CD14-positive monocyte (primary cell): ENCODE measurements around the gene LEAP2. TPM values are rescaled to one million over a fixed set of nuclear protein-coding genes. Genes with fewer than 3 reads are reported as not detected.

Experiments used
- DNase-seq, 3 donors: peaks; one replicate each; pipeline ENCODE4 v3.0.0-alpha.2; 2011 to 2022
- H2AFZ ChIP-seq: 2 replicates; pipeline ENCODE4 v1.6.0; 2012; ENCODE audit warnings: mild to moderate bottlenecking, low read depth, low read length, inconsistent platforms; ENCODE audit not compliant: insufficient read depth, poor library complexity, severe bottlenecking
- H3K27ac ChIP-seq, 2 donors: 1 replicate in 1 of 2; 2 replicates in 1 of 2; pipeline ENCODE4 v1.5.1; 2012 to 2013; ENCODE audit warnings: low read length in 2 of 2, control low read depth in 1 of 2, inconsistent platforms in 1 of 2, low read depth in 1 of 2, mild to moderate bottlenecking in 1 of 2
- H3K27me3 ChIP-seq, 2 donors: one replicate each; pipeline versions ENCODE4 v1.6.0 to v1.6.1; 2011 to 2013; ENCODE audit warnings: low read length in 2 of 2; ENCODE audit not compliant: control insufficient read depth in 2 of 2, insufficient read depth in 2 of 2
- H3K36me3 ChIP-seq, 2 donors: replicated peaks in 1 of 2; 1 replicate in 1 of 2; 2 replicates in 1 of 2; pipeline versions ENCODE4 v1.5.1 to v1.6.1; 2012 to 2013; ENCODE audit warnings: low read length in 2 of 2, control low read depth in 1 of 2, inconsistent platforms in 1 of 2, mild to moderate bottlenecking in 1 of 2; ENCODE audit not compliant: insufficient read depth in 2 of 2, control insufficient read depth in 1 of 2
- H3K4me1 ChIP-seq, 2 donors: 1 replicate in 1 of 2; 2 replicates in 1 of 2; pipeline versions ENCODE4 v1.5.1 to v1.6.1; 2012 to 2013; ENCODE audit warnings: low read length in 2 of 2, control low read depth in 1 of 2, inconsistent platforms in 1 of 2, mild to moderate bottlenecking in 1 of 2, moderate library complexity in 1 of 2; ENCODE audit not compliant: insufficient read depth in 2 of 2, control insufficient read depth in 1 of 2
- H3K4me2 ChIP-seq: replicated peaks from 2 replicates; pipeline ENCODE3; 2012; ENCODE audit warnings: low read length, moderate library complexity, mild to moderate bottlenecking; ENCODE audit not compliant: poor library complexity, severe bottlenecking; ENCODE audit errors: extremely low read depth
- H3K4me3 ChIP-seq, 3 experiments: fragments of 200-600 bp in 1 of 3; sonication (generic) in 1 of 3; replicated peaks in 1 of 3; 1 replicate in 2 of 3; 2 replicates in 1 of 3; pipeline ENCODE4 v1.5.1; 2011 to 2013; ENCODE audit warnings: low read length in 3 of 3, mild to moderate bottlenecking in 3 of 3, control low read depth in 2 of 3, low read depth in 2 of 3, inconsistent platforms in 1 of 3, moderate library complexity in 1 of 3
- H3K79me2 ChIP-seq: 2 replicates; pipeline ENCODE4 v1.6.0; 2012; ENCODE audit warnings: mild to moderate bottlenecking, control low read depth, inconsistent platforms, low read length, moderate library complexity; ENCODE audit not compliant: insufficient read depth
- H3K9ac ChIP-seq: 2 replicates; pipeline ENCODE4 v1.6.0; 2017; ENCODE audit warnings: low read length, mild to moderate bottlenecking; ENCODE audit not compliant: insufficient read depth, poor library complexity, severe bottlenecking
- H3K9me3 ChIP-seq, 2 donors: replicated peaks in 1 of 2; 1 replicate in 1 of 2; 2 replicates in 1 of 2; pipeline versions ENCODE4 v1.5.1 to v1.6.1; 2012 to 2013; ENCODE audit warnings: low read length in 2 of 2, control low read depth in 1 of 2; ENCODE audit not compliant: control insufficient read depth in 1 of 2, insufficient read depth in 1 of 2
- H4K20me1 ChIP-seq: 2 replicates; pipeline ENCODE4 v1.6.0; 2012; ENCODE audit warnings: mild to moderate bottlenecking, low read length, control low read depth, moderate library complexity; ENCODE audit not compliant: insufficient read depth
- H3K27ac Mint-ChIP-seq, 7 donors: one replicate each; pipeline ENCODE4 v1.8.0; 2020; ENCODE audit warnings: mild to moderate bottlenecking in 7 of 7, mixed read lengths in 7 of 7, moderate library complexity in 6 of 7, inconsistent platforms in 2 of 7
- H3K27me3 Mint-ChIP-seq, 3 donors: one replicate each; pipeline ENCODE4 v1.8.0; 2021 to 2022; ENCODE audit warnings: low read depth in 3 of 3, mild to moderate bottlenecking in 3 of 3, mixed read lengths in 3 of 3, moderate library complexity in 3 of 3, inconsistent platforms in 1 of 3
- H3K36me3 Mint-ChIP-seq, 2 donors: one replicate each; pipeline ENCODE4 v1.8.0; 2020; ENCODE audit warnings: mixed read lengths in 2 of 2, inconsistent platforms in 1 of 2, mild to moderate bottlenecking in 1 of 2
- H3K4me1 Mint-ChIP-seq: one replicate; pipeline ENCODE4 v1.8.0; 2020; ENCODE audit warnings: mild to moderate bottlenecking, mixed read lengths
- H3K4me3 Mint-ChIP-seq, 2 donors: one replicate each; pipeline ENCODE4 v1.8.0; 2020; ENCODE audit warnings: mild to moderate bottlenecking in 2 of 2, mixed read lengths in 2 of 2, moderate library complexity in 1 of 2
- H3K9me3 Mint-ChIP-seq, 7 donors: one replicate each; pipeline ENCODE4 v1.8.0; 2020 to 2022; ENCODE audit warnings: mixed read lengths in 7 of 7, mild to moderate bottlenecking in 6 of 7, moderate library complexity in 6 of 7, inconsistent platforms in 2 of 7
- WGBS: methylation state at CpG from one replicate; pipeline ENCODE4 v1.1.5; 2013; ENCODE audit warnings: missing lambda C conversion rate; ENCODE audit not compliant: insufficient coverage; 5-methylcytosine and 5-hydroxymethylcytosine counted together
- intact Hi-C, 2 donors: fragments of 100-400 bp; cut with micrococcal nuclease; formaldehyde crosslinking; loops; one replicate each; pipeline versions ENCODE4 v1.15.0 to v1.15.1; 2023
- polyA plus RNA-seq, 3 donors: library from polyadenylated mRNA; depleted of rRNA in 1 of 3; unstranded in 2 of 3; stranded (reverse) in 1 of 3; fragments of 300-500 nt in 2 of 3; fragments of >200 nt in 1 of 3; fragmentation: Illumina TruSeq in 2 of 3; gene quantifications; 1 replicate in 2 of 3; 2 replicates in 1 of 3; pipeline ENCODE4 v1.2.3, GENCODE V29; 2012 to 2021
- TF ChIP-seq, protein P1 (sequence below): fragments of 200-600 bp; IDR thresholded peaks from one replicate; pipeline ENCODE4 v1.8.0; 2022; ENCODE audit warnings: antibody characterized with exemption, mild to moderate bottlenecking

Gene LEAP2
- polyA plus RNA-seq, 3 donors: 0.59 to 2.3 (median 0.88) TPM

DNA sequence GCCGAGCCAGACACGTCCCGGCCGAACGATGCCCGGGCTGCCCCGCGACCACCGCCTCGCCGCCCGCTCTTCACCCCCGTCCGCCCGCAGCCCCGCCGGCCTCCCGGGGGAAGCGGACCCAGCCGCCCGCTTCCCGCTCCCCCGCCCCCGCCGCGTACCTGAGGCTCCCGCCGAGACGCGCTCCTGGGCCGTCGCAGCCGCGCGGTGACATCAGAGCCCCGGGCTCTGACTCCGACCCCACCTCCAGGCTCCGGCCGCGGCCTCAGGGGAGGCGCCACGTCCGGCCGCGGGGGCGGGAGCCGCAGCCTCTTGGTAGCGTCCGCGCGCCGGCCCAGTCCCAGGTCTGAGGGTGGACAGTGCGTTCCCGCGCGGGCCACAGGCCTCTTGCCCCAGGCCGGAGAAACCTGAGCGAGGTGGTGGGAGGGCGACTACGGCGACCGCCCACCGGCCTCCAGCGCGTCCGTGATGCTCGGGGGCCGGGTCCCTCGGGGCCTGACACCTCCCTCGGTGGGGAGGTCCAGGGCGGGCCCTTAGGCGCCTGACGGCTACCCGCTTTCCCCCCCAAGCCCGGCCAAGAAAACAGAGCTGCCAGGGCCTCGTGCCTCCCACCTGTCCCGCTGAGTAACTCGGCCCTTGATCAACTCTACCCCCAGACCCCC is 42.9 kb upstream of the LEAP2 start, which contains the start of gene SHROOM1:
Gene SHROOM1 (minus strand): TSS at position 212 of the 659 bp plus-strand sequence. CDS start 4,507 bp downstream, outside the sequence.
- Histone ChIP-seq H3K27me3 (peaks cover 23 to 52% of the 10 kb centered on the region in 2 donors), H3K9me3 (peaks cover 0 to 12% of the 10 kb centered on the region in 2 donors), H3K4me1 (peaks cover 17 to 34% of the 10 kb centered on the region in 2 donors), H3K79me2 (peaks cover 11% of the 10 kb centered on the region), H3K27ac (peak within 1 kb of the TSS in 1 of 2 donors; percentile 71), H3K4me2 (peak within 1 kb of the TSS; percentile 82), H3K4me3 (peak within 1 kb of the TSS; percentile 33 to 76 (median 42)), H3K36me3 (peaks cover 0 to 19% of the 10 kb centered on the region in 2 donors), H2AFZ (peak within 1 kb of the TSS; percentile 90), H3K9ac (peak within 1 kb of the TSS; percentile 82), H4K20me1 (peaks cover 43% of the 10 kb centered on the region)
- Mint-ChIP-seq H3K4me1 (peaks cover 29% of the 10 kb centered on the region), H3K27ac (peak within 1 kb of the TSS; percentile 75 to 92 (median 81)), H3K36me3 (peaks cover 26 to 32% of the 10 kb centered on the region in 2 donors), H3K4me3 (peak within 1 kb of the TSS; percentile 91 to 96), H3K27me3 (peaks cover 53 to 71% (median 54%) of the 10 kb centered on the region in 3 donors), H3K9me3 (peaks cover 0 to 16% (median 10%) of the 10 kb centered on the region in 7 donors)
- WGBS: 8% methylated on average over 77 of the region's 78 CpGs
- intact Hi-C loops: loop anchor here (2.0 to 5.0 kb wide), 2 partner anchors 50 to 52 kb away; no protein-coding TSS in a partner anchor
- peak; percentile 19 to 31 (median 25) for DNase-seq
- TF ChIP-seq, protein P1, sequence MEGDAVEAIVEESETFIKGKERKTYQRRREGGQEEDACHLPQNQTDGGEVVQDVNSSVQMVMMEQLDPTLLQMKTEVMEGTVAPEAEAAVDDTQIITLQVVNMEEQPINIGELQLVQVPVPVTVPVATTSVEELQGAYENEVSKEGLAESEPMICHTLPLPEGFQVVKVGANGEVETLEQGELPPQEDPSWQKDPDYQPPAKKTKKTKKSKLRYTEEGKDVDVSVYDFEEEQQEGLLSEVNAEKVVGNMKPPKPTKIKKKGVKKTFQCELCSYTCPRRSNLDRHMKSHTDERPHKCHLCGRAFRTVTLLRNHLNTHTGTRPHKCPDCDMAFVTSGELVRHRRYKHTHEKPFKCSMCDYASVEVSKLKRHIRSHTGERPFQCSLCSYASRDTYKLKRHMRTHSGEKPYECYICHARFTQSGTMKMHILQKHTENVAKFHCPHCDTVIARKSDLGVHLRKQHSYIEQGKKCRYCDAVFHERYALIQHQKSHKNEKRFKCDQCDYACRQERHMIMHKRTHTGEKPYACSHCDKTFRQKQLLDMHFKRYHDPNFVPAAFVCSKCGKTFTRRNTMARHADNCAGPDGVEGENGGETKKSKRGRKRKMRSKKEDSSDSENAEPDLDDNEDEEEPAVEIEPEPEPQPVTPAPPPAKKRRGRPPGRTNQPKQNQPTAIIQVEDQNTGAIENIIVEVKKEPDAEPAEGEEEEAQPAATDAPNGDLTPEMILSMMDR: no peak

DNA sequence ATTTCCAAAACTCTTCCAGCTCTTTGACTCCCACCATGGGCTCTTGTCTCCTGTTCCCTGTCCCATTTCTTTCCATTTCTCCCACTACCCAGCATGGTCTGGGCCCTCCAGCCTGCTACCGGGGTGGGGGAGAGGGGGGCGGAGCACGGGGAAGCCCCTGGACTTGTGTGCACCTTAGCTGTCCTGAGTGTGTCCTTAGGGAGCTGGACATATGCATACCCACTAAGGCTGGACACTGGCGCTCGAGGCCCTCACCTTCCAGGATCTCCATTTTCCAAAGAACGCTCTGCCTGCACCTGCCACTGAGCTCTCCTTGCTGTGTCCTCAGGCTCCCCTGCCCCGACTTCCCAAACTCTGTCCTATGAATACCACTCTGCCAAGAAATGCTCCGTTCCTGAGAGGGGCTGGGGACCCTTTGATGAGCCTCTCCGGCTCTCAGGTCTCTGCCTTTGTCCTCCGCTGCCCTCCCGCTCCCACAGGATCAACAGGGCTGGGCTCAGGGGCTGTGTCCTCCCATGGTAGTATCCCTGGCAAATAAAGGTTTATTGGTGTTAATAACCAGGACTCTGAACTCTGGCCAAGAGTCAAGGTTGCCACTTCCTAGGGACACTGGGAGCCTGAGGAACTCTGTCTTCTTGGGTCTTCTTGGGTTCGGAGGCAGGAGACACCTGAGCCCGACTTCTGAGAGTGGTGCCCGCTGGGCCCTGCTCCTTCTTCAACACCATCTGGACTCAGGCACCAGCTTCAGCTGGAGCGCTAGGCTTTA is 42.2 kb upstream of the LEAP2 start:
- H3K79me2 ChIP-seq: peaks cover 11% of the 10 kb centered on the region
- H3K4me2 ChIP-seq: peak overlapping the region; percentile 82
- Mint-ChIP-seq H3K27me3 (peaks cover 48 to 64% (median 49%) of the 10 kb centered on the region in 3 donors), H3K36me3 (peaks cover 22 to 32% of the 10 kb centered on the region in 2 donors), H3K27ac (peak overlapping the region in 4 of 7 donors; percentile 33 to 86 (median 58)), H3K9me3 (peaks cover 0 to 16% (median 7%) of the 10 kb centered on the region in 7 donors), H3K4me1 (peaks cover 30% of the 10 kb centered on the region), H3K4me3 (peak overlapping the region; percentile 88 to 91)
- H3K36me3 ChIP-seq: peaks cover 0 to 19% of the 10 kb centered on the region in 2 donors
- WGBS: 99% methylated on average over 9 of the region's 15 CpGs
- TF ChIP-seq, protein P1: no peak
- H3K27me3 ChIP-seq: peaks cover 19 to 46% of the 10 kb centered on the region in 2 donors
- DNase-seq: no peak
- H2AFZ ChIP-seq: peak overlapping the region; percentile 90
- peak overlapping the region in 1 of 2 donors; percentile 71 for H3K27ac ChIP-seq
- peaks cover 0 to 7% of the 10 kb centered on the region in 2 donors for H3K9me3 ChIP-seq
- H3K4me1 ChIP-seq: peaks cover 18 to 33% of the 10 kb centered on the region in 2 donors
- H3K4me3 ChIP-seq: peak overlapping the region in 2 of 3 experiments; percentile 27 to 76
- peaks cover 36% of the 10 kb centered on the region for H4K20me1 ChIP-seq
- peak overlapping the region; percentile 82 for H3K9ac ChIP-seq
- intact Hi-C loops: loop anchor here (2.0 to 5.0 kb wide), 2 partner anchors 50 to 51 kb away; no protein-coding TSS in a partner anchor
